ENCODE results near the gene RAB37. TPM values are rescaled to one million over a fixed set of nuclear protein-coding genes. Genes with fewer than 3 reads are reported as not detected.
A peak's percentile ranks its signal among the peaks of the same experiment; 100 is the strongest.

RAB37 gene
- total and polyA plus RNA-seq, 2 donors from 2014 or later = 1.7 to 5.6 TPM

DNA sequence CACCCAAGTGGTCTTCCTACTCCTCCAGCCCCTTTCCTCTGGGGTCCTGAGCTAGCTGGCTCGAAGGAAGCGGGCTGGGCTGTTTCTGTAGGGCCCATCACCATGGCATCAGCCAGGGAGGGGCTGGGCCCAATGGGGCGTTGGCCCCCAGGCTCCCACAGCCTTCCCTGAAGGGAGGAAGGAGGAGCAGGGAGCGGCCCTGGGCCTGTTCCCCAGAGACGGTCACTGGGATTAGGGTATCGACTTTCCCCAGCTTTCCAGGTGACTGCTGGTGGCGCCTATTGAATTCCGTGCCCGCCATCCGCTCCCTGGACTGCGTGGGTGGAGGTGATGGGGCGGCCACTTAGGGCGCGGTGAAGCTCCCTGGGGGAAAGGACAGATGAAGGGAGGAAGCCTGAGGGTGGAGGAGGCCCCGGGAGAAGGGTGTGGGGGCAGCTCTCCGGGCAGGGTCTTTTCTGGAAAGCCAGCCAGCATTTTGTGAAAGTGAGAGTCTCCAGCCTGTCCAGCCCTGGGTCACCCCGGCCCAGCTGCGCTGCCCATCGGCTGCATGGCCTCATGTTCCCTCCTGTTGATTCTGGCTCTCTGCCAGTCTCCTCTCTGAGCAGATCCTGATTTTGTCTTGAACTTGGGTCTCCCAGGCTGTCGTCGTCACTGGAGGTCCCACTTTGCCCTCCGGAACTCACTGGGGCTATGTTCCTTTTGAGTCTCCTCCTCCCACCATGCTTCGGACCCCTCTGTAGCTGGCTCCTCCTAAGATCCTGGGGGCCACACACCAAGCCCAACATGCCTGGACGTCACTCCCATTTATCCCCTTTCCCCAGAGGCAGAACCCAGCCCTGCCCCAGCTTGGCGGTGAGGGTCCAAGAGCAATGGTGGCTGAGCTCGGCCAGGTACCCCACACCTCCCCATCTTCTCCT lies 21.1 kb downstream of the RAB37 start:
- Histone ChIP-seq H3K4me1 (ENCODE audit: control insufficient read depth in 2 of 3, insufficient read depth in 2 of 3, low read depth in 1 of 3, low read length in 3 of 3) (peaks cover 2 to 50% (median 37%) of the 10 kb centered on the region in 3 donors), H3K4me3 (ENCODE audit: low read length in 3 of 3) (no peak overlapping the region), H3K9me3 (ENCODE audit: control insufficient read depth in 2 of 3, insufficient read depth in 1 of 3, low read length in 3 of 3) (no peaks in the 10 kb centered on the region), H3K36me3 (ENCODE audit: control insufficient read depth in 2 of 3, insufficient read depth in 3 of 3, low read length in 3 of 3) (peaks cover 0 to 2% (median 0%) of the 10 kb centered on the region in 3 donors), H3K9ac (ENCODE audit: low read length in 3 of 3) (peak overlapping the region in 1 of 3 donors; percentile 34), H3K27me3 (ENCODE audit: control insufficient read depth, insufficient read depth, low read length) (no peaks in the 10 kb centered on the region), H3K27ac (ENCODE audit: low read depth in 2 of 2, low read length in 2 of 2) (peak overlapping the region; percentile 63 to 79)
- intact Hi-C loops (cut with DNase I) = no loop called here
- TF ChIP-seq, protein P1, sequence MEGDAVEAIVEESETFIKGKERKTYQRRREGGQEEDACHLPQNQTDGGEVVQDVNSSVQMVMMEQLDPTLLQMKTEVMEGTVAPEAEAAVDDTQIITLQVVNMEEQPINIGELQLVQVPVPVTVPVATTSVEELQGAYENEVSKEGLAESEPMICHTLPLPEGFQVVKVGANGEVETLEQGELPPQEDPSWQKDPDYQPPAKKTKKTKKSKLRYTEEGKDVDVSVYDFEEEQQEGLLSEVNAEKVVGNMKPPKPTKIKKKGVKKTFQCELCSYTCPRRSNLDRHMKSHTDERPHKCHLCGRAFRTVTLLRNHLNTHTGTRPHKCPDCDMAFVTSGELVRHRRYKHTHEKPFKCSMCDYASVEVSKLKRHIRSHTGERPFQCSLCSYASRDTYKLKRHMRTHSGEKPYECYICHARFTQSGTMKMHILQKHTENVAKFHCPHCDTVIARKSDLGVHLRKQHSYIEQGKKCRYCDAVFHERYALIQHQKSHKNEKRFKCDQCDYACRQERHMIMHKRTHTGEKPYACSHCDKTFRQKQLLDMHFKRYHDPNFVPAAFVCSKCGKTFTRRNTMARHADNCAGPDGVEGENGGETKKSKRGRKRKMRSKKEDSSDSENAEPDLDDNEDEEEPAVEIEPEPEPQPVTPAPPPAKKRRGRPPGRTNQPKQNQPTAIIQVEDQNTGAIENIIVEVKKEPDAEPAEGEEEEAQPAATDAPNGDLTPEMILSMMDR (IDR thresholded peaks at IDR 0.05; ENCODE audit: borderline replicate concordance, extremely low read depth, insufficient read depth) = no peak
- DNase-seq = peak; percentile 73 to 90 (median 82)
- no peak for FAIRE-seq

DNA sequence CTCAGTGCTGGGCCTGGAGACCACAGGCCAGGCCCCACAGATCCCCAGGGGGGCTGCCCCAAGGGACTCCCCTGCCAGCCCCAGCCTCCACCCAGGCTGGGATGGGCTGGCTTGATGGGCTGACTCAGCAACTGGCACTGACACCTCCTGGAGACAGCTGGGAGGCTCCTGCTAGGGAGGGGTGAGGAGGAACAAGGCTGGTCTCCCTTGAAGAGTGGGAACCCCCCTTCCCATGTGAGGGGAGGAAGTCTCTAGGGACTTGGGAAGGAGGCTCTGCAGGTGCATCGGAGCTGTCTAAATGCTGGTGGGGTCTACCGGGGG lies 21.8 kb downstream of the RAB37 start:
- Histone ChIP-seq H3K36me3 (ENCODE audit: control insufficient read depth in 2 of 3, insufficient read depth in 3 of 3, low read length in 3 of 3) (peaks cover 0 to 2% (median 0%) of the 10 kb centered on the region in 3 donors), H3K9ac (ENCODE audit: low read length in 3 of 3) (peak overlapping the region in 1 of 3 donors; percentile 34), H3K9me3 (ENCODE audit: control insufficient read depth in 2 of 3, insufficient read depth in 1 of 3, low read length in 3 of 3) (no peaks in the 10 kb centered on the region), H3K4me3 (ENCODE audit: low read length in 3 of 3) (no peak overlapping the region), H3K27me3 (ENCODE audit: control insufficient read depth, insufficient read depth, low read length) (no peaks in the 10 kb centered on the region), H3K4me1 (ENCODE audit: control insufficient read depth in 2 of 3, insufficient read depth in 2 of 3, low read depth in 1 of 3, low read length in 3 of 3) (peaks cover 2 to 52% (median 37%) of the 10 kb centered on the region in 3 donors), H3K27ac (ENCODE audit: low read depth in 2 of 2, low read length in 2 of 2) (peak overlapping the region in 1 of 2 donors; percentile 43)
- DNase-seq = peak in 2 of 5 donors; percentile 61 to 70
- intact Hi-C loops (cut with DNase I) = no loop called here
- TF ChIP-seq, protein P1 (IDR thresholded peaks at IDR 0.05; ENCODE audit: borderline replicate concordance, extremely low read depth, insufficient read depth) = no peak
- FAIRE-seq = no peak

DNA sequence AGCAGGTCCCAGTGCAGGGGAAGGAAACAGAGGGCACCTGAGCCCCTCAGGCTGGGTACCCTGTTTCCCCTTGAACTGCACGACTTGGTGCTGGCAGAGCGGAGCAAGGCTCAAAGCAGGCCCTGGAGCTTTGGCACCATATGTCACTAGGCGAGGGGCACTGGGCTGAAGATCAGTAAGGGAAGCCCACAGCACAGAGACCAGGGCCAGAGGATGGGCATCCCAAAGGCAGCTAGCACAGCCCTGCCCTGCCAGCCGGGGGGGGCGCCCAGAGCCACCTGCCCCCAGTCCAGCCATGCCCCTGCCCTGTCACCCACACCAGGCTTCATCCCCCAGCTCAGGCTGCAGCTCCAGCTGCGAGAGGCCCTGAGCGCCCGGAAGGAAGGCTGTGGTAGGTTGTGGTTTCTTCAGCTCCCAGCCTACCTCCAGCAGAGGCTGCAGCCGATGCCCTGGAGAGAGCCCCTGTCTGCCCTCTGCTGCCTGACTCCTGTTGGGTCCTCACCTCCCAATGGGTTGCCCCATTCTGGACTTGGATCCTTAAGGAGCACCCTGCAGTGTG lies 22.3 kb downstream of the RAB37 start:
- Histone ChIP-seq H3K36me3 (ENCODE audit: control insufficient read depth in 2 of 3, insufficient read depth in 3 of 3, low read length in 3 of 3) (peaks cover 0 to 2% (median 0%) of the 10 kb centered on the region in 3 donors), H3K27me3 (ENCODE audit: control insufficient read depth, insufficient read depth, low read length) (no peaks in the 10 kb centered on the region), H3K27ac (ENCODE audit: low read depth in 2 of 2, low read length in 2 of 2) (peak overlapping the region in 1 of 2 donors; percentile 41), H3K9ac (ENCODE audit: low read length in 3 of 3) (no peak overlapping the region), H3K9me3 (ENCODE audit: control insufficient read depth in 2 of 3, insufficient read depth in 1 of 3, low read length in 3 of 3) (no peaks in the 10 kb centered on the region), H3K4me1 (ENCODE audit: control insufficient read depth in 2 of 3, insufficient read depth in 2 of 3, low read depth in 1 of 3, low read length in 3 of 3) (peaks cover 2 to 52% (median 37%) of the 10 kb centered on the region in 3 donors), H3K4me3 (ENCODE audit: low read length in 3 of 3) (peak overlapping the region in 1 of 3 donors; percentile 17)
- DNase-seq = peak in 2 of 5 donors; percentile 44 to 76
- intact Hi-C loops (cut with DNase I) = no loop called here
- FAIRE-seq = no peak
- TF ChIP-seq, protein P1 (IDR thresholded peaks at IDR 0.05; ENCODE audit: borderline replicate concordance, extremely low read depth, insufficient read depth) = no peak

All from kidney (tissue), 14 donors.